Measurements from ENCODE around the gene RNF222. TPM values are rescaled to one million over a fixed set of nuclear protein-coding genes. Genes with fewer than 3 reads are reported as not detected.
"Not testable (repeated sequence)": the region's sequence is repeated elsewhere in the genome, so short reads cannot be mapped to it uniquely, and the experiment has no call there.

RNF222 gene
- total RNA-seq, 1 donor from 2014 or later = under 0.01 TPM

GRCh38 chr17:8402921-8403536 is 5.4 kb upstream of the RNF222 start:
- no peak for FAIRE-seq
- DNase-seq (ENCODE audit: low read depth) = no peak
- Histone ChIP-seq H3K27me3 (ENCODE audit: control insufficient read depth, insufficient read depth, low read length) (no peaks in the 10 kb centered on the region), H3K4me3 (ENCODE audit: low read depth, low read length) (no peak overlapping the region), H3K36me3 (ENCODE audit: control insufficient read depth, insufficient read depth, low read length) (no peaks in the 10 kb centered on the region)
- TF ChIP-seq CTCF (IDR thresholded peaks at IDR 0.05; ENCODE audit: insufficient read depth, low read length, severe bottlenecking) = no peak

GRCh38 chr17:8401107-8401506 is 3.5 kb upstream of the RNF222 start:
- no peak for FAIRE-seq
- no peak for TF ChIP-seq CTCF (IDR thresholded peaks at IDR 0.05; ENCODE audit: insufficient read depth, low read length, severe bottlenecking)
- Histone ChIP-seq H3K4me3 (ENCODE audit: low read depth, low read length) (no peak overlapping the region), H3K27me3 (ENCODE audit: control insufficient read depth, insufficient read depth, low read length) (no peaks in the 10 kb centered on the region), H3K36me3 (ENCODE audit: control insufficient read depth, insufficient read depth, low read length) (no peaks in the 10 kb centered on the region)
- no peak for DNase-seq (ENCODE audit: low read depth)

- TF ChIP-seq CTCF (IDR thresholded peaks at IDR 0.05; ENCODE audit: insufficient read depth, low read length, severe bottlenecking) = no peak
- Histone ChIP-seq H3K27me3 (ENCODE audit: control insufficient read depth, insufficient read depth, low read length) (no peaks in the 10 kb centered on the region), H3K4me3 (ENCODE audit: low read depth, low read length) (no peak overlapping the region), H3K36me3 (ENCODE audit: control insufficient read depth, insufficient read depth, low read length) (no peaks in the 10 kb centered on the region)
- DNase-seq (ENCODE audit: low read depth) = no peak
- FAIRE-seq = no peak
Observed at GRCh38 chr17:8398980-8399379, 1.4 kb upstream of the RNF222 start.

GRCh38 chr17:8394497-8394896 is 3.1 kb downstream of the RNF222 start:
- H3K36me3 ChIP-seq (ENCODE audit: control insufficient read depth, insufficient read depth, low read length); H3K4me3 ChIP-seq (ENCODE audit: low read depth, low read length); DNase-seq (ENCODE audit: low read depth); H3K27me3 ChIP-seq (ENCODE audit: control insufficient read depth, insufficient read depth, low read length): not testable (repeated sequence)
- FAIRE-seq = peak; percentile 28

- H3K27me3 ChIP-seq (ENCODE audit: control insufficient read depth, insufficient read depth, low read length) = no peaks in the 10 kb centered on the region
- peak; percentile 93 for FAIRE-seq
Observed at GRCh38 chr17:8393470-8394231, 4.0 kb downstream of the RNF222 start.

More at GRCh38 chr17:8393470-8394231, 4.0 kb downstream of the RNF222 start:
- no peak overlapping the region for H3K4me3 ChIP-seq (ENCODE audit: low read depth, low read length)
- peak; percentile 87 for DNase-seq (ENCODE audit: low read depth)
- no peaks in the 10 kb centered on the region for H3K36me3 ChIP-seq (ENCODE audit: control insufficient read depth, insufficient read depth, low read length)
- TF ChIP-seq CTCF (IDR thresholded peaks at IDR 0.05; ENCODE audit: insufficient read depth, low read length, severe bottlenecking) = no peak
